NB4 (cell line): ENCODE data around the gene TAS1R3.

Experiments used
- DNase-seq: peaks from one replicate; pipeline ENCODE4 v3.0.0; 2010; ENCODE audit warnings: low read depth
- H3K4me3 ChIP-seq: one replicate; pipeline ENCODE4 v1.5.1; 2011; ENCODE audit warnings: mild to moderate bottlenecking, low read depth, low read length, moderate library complexity
- MYC ChIP-seq: IDR thresholded peaks from 2 replicates; pipeline ENCODE4 v1.6.1; 2011; ENCODE audit warnings: low read depth, low read length
- POLR2A ChIP-seq: IDR thresholded peaks from 2 replicates; pipeline ENCODE4 v1.6.1; 2011; ENCODE audit warnings: mild to moderate bottlenecking; ENCODE audit not compliant: insufficient read length; ENCODE audit errors: extremely low read depth
- TF ChIP-seq, protein P1 (sequence below): IDR thresholded peaks from one replicate; pipeline ENCODE4 v1.5.1; 2012; ENCODE audit warnings: low read depth, low read length
- TF ChIP-seq, protein P2 (sequence below): IDR thresholded peaks from 2 replicates; pipeline ENCODE4 v1.6.1; 2011; ENCODE audit warnings: low read depth, low read length

Gene TAS1R3

DNA sequence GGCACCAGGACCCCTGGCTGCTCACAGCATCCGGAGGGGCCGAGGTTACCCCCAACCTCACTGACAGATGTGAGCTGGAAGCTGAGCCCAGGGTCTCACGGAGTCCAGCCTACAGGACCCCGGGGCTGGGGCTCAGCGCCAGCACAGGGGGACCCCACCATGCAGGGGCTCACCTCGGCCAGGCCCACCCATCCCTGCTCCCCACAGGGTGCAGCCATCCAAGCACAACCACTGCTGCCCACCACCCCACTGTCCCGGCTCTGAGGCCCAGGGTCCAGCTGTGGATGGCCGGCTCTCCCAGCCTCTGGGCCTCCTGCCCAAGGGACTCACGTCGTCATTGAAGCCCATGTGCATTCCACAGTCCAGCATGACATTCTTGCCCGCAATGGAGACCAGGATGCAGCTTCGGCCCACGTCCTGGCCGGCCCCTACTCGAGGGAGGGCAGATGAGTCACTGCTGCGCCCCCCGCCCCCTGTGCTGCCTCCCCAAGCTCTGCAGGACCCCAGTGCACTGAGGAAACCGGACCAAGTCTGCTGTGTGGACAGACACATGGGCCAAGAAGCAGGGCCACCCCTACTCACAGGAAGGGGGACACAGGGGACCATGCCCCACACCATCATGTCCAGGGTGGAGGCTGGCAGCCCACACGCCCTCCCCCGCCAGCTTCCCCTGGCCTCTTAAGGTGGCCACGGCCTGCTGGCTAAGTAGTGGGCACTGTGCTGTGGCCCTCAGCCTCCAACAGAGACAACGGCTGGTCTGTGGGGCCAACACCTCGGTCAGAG, 10.2 kb upstream of the TAS1R3 start:
- TF ChIP-seq, protein P1, sequence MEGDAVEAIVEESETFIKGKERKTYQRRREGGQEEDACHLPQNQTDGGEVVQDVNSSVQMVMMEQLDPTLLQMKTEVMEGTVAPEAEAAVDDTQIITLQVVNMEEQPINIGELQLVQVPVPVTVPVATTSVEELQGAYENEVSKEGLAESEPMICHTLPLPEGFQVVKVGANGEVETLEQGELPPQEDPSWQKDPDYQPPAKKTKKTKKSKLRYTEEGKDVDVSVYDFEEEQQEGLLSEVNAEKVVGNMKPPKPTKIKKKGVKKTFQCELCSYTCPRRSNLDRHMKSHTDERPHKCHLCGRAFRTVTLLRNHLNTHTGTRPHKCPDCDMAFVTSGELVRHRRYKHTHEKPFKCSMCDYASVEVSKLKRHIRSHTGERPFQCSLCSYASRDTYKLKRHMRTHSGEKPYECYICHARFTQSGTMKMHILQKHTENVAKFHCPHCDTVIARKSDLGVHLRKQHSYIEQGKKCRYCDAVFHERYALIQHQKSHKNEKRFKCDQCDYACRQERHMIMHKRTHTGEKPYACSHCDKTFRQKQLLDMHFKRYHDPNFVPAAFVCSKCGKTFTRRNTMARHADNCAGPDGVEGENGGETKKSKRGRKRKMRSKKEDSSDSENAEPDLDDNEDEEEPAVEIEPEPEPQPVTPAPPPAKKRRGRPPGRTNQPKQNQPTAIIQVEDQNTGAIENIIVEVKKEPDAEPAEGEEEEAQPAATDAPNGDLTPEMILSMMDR: no peak
- TF ChIP-seq POLR2A: no peak
- no peak for TF ChIP-seq MYC
- TF ChIP-seq, protein P2, sequence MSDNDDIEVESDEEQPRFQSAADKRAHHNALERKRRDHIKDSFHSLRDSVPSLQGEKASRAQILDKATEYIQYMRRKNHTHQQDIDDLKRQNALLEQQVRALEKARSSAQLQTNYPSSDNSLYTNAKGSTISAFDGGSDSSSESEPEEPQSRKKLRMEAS: no peak
- H3K4me3 ChIP-seq: no peak overlapping the region
- DNase-seq: no peak

DNA sequence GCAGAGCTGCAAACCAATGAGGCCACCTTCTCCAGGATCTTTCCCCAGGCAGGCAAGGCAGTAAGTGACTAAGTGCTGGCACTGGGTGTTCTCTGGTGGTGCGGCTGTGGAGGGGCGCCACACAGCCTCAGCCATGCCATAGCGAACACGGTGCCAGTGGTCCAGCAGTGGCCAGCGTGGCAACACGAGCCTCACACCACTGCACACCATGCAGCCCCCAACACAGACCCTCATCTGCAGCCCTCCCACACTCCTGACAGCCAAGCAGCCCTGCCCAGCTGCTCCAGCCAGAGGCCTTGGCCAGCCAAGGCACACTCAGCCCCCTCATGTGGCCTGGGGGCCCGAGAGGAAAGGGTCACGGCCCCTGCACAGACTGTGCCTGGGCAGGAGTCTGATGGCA, 9.6 kb upstream of the TAS1R3 start:
- DNase-seq: no peak
- TF ChIP-seq, protein P2: no peak
- no peak for TF ChIP-seq MYC
- H3K4me3 ChIP-seq: no peak overlapping the region

DNA sequence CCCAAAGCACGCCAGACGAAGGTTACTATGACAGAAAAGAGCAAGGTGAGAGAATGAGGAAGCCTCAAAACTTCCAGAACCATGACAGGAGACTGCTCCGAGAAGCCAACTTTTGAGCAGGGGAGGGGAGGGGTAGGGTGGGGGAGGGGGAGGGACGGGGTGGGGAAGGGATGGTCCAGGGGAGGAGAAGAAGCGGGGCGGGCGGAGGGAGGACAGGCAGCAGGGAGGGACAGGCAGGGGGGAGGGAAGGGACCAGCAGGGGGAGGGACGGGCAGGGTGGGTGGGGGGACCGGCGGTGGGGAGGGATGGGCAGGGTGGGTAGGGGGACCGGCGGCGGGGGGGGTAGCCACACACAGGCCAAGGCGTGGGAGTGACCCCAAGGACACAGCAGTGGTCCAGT, 8.7 kb upstream of the TAS1R3 start:
- no peak for DNase-seq
- H3K4me3 ChIP-seq: no peak overlapping the region
- TF ChIP-seq MYC: no peak
- TF ChIP-seq, protein P1: no peak
- TF ChIP-seq, protein P2: no peak
- TF ChIP-seq POLR2A: no peak

DNA sequence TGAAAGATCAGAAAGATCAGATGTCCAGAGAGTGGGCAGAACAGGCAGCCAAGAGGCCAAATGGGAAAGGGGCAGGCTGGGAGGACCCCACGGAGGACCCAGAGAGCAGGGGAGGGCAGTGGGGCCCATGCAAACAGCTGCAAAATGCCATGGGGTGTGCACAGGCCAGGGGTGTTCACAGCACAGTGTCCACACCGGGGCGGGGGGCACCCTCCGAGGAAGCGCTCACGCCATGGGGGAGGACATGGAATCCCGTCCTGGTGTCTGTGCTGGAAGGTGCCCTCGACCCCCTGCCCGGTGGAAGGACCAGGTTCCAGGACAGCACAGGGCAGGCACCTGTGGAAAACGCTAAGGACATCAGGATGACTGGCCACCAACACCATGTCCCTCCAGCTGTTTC, 8.1 kb upstream of the TAS1R3 start:
- H3K4me3 ChIP-seq: peak overlapping the region; percentile 36
- DNase-seq: no peak
- TF ChIP-seq, protein P2: no peak
- TF ChIP-seq MYC: no peak
- TF ChIP-seq, protein P1: no peak
- no peak for TF ChIP-seq POLR2A

DNA sequence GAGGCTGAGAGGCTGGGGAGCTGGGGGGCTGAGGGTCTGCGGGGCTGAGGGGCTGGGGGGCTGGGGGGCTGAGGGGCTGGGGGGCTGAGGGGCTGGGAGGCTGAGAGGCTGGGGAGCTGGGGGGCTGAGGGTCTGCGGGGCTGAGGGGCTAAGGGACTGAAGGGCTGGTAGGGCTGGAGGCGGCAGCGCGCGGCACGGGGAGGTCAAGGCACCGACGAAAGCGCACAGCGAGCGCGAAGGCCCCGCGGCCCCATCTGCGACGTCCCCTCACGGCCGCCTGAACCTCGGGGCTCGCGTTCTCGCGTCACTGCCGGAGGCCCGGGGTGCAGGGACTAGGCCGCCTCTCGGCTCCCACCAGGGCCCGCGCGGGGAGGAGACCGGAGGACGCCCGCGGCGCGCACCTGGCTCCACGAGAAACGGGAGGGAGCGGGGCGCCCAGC, 7.0 kb upstream of the TAS1R3 start:
- peak overlapping the region; percentile 64 for H3K4me3 ChIP-seq
- TF ChIP-seq, protein P1: no peak
- TF ChIP-seq POLR2A (no peak), MYC (no peak)
- TF ChIP-seq, protein P2: no peak
- DNase-seq: no peak

DNA sequence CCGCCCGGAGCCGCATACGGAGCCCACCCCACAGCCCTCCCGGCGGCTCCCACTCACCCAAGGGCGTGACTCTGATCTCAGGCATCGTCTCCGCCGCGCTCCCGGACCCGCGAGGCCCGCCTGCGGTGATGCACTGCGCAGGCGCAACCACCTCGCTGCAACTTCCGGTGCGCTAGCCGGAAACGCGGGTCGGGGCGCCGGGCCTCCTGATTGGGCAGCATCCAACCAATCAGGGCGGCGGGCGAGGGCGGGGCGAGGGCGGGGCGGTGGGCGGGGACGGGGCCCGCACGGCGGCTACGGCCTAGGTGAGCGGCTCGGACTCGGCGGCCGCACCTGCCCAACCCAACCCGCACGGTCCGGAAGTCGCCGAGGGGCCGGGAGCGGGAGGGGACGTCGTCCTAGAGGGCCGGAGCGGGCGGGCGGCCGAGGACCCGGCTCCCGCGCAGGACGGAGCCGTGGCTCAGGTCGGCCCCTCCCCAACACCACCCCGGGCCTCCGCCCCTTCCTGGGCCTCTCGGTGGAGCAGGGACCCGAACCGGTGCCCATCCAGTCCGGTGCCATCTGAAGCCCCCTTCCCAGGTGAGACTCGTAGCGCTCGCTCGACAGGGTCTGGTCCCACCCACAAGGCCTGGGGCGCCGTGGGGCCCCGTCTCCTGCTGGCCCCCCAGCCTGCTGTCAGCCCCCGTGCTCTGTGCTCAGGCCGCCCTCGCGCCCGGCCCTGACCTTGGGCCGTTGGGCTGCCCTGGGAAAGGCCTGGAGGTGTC, 6.4 kb upstream of the TAS1R3 start, which contains the start of the genes CPTP and INTS11:
CPTP (plus strand) TSS at position 279 of the 764 bp plus-strand sequence. CDS start 2,109 bp downstream, outside the sequence.
INTS11 (minus strand) TSS at position 137 of the 764 bp plus-strand sequence; CDS start at position 85, 52 bp downstream.
- DNase-seq: peak; percentile 91
- TF ChIP-seq, protein P1: no peak
- peak; percentile 79 for TF ChIP-seq POLR2A
- TF ChIP-seq, protein P2: peak; percentile 49
- TF ChIP-seq MYC: no peak
- peak within 1 kb of the TSS; percentile 71 for H3K4me3 ChIP-seq
